GM21360 (cell line): ENCODE results near the gene PPP1R10.
A peak's percentile ranks its signal among the peaks of the same experiment; 100 is the strongest.
"Not testable (repeated sequence)": the region's sequence is repeated elsewhere in the genome, so short reads cannot be mapped to it uniquely, and the experiment has no call there.

Experiments used
- ATAC-seq: cut with Tn5 transposase; IDR thresholded peaks from one replicate; pipeline ENCODE4 v1.9.1; 2021; ENCODE audit warnings: mild to moderate bottlenecking, moderate library complexity; ENCODE audit not compliant: unreplicated experiment

Gene PPP1R10

GRCh38 chr6:30599625-30600324 lies 17.3 kb downstream of the PPP1R10 start:
- ATAC-seq = no peak

- no peak for ATAC-seq
Measured at GRCh38 chr6:30598912-30599624, 18.0 kb downstream of the PPP1R10 start.

- not testable (repeated sequence) for ATAC-seq
Measured at GRCh38 chr6:30597315-30598144, 19.5 kb downstream of the PPP1R10 start.

GRCh38 chr6:30592287-30592686 lies 24.8 kb downstream of the PPP1R10 start:
- ATAC-seq = no peak

- no peak for ATAC-seq
Measured at GRCh38 chr6:30591008-30591407, 26.0 kb downstream of the PPP1R10 start.

GRCh38 chr6:30590509-30590908 lies 26.5 kb downstream of the PPP1R10 start:
- ATAC-seq = no peak

- no peak for ATAC-seq
Measured at GRCh38 chr6:30589754-30590358, 27.2 kb downstream of the PPP1R10 start.

- no peak for ATAC-seq
Measured at GRCh38 chr6:30583921-30584320, 33.1 kb downstream of the PPP1R10 start.

- no peak for ATAC-seq
Measured at GRCh38 chr6:30578051-30578450, 39.0 kb downstream of the PPP1R10 start.

GRCh38 chr6:30573113-30573512 lies 43.9 kb downstream of the PPP1R10 start:
- no peak for ATAC-seq

GRCh38 chr6:30572148-30572547 lies 44.9 kb downstream of the PPP1R10 start:
- ATAC-seq = no peak

GRCh38 chr6:30571762-30572082 lies 45.3 kb downstream of the PPP1R10 start:
- ATAC-seq = no peak

GRCh38 chr6:30571075-30571761 lies 45.8 kb downstream of the PPP1R10 start, which contains the start of gene ABCF1:
Gene ABCF1, plus strand, starts transcription at chr6:30571442. Its CDS starts 46 bp downstream, at chr6:30571488.
- peak; percentile 82 for ATAC-seq

- peak; percentile 13 for ATAC-seq
Measured at GRCh38 chr6:30570740-30571074, 46.3 kb downstream of the PPP1R10 start.

- no peak for ATAC-seq
Measured at GRCh38 chr6:30570263-30570662, 46.8 kb downstream of the PPP1R10 start.

GRCh38 chr6:30568245-30568644 lies 48.8 kb downstream of the PPP1R10 start:
- no peak for ATAC-seq

GRCh38 chr6:30565772-30566171 lies 51.3 kb downstream of the PPP1R10 start:
- no peak for ATAC-seq

GRCh38 chr6:30564114-30564513 lies 52.9 kb downstream of the PPP1R10 start:
- no peak for ATAC-seq

- no peak for ATAC-seq
Measured at GRCh38 chr6:30562470-30563425, 54.3 kb downstream of the PPP1R10 start.

- ATAC-seq = no peak
Measured at GRCh38 chr6:30560930-30561329, 56.1 kb downstream of the PPP1R10 start.
